ENCODE data around the gene GDPD5. TPM values are rescaled to one million over a fixed set of nuclear protein-coding genes. Genes with fewer than 3 reads are reported as not detected.

GDPD5 gene
- total and polyA plus RNA-seq, 8 donors, result 0.58 to 57.6 (median 4.9) TPM

GRCh38 chr11:75541193-75542087, 15.7 kb upstream of the GDPD5 start:
- Histone ChIP-seq H3K27me3 (peaks cover 0 to 13% (median 0%) of the 10 kb centered on the region in 3 donors), H3K4me1 (no peaks in the 10 kb centered on the region), H3K4me3 (no peak overlapping the region), H3K9me3 (no peaks in the 10 kb centered on the region), H3K27ac (no peak overlapping the region), H3K36me3 (no peaks in the 10 kb centered on the region)
- DNase-seq, result no peak
- TF ChIP-seq EP300 (IDR thresholded peaks at IDR 0.05) (no peak), CTCF (IDR thresholded peaks at IDR 0.05) (no peak), POLR2AphosphoS5 (IDR thresholded peaks at IDR 0.05) (no peak), POLR2A (IDR thresholded peaks at IDR 0.05) (no peak)
- intact Hi-C loops (cut with DNase I; ENCODE audit: low total_unique reads), result no loop called here
- WGBS, 5 donors, result 88 to 96% (median 95%) methylated on average over 4 of the region's 4 CpGs

GRCh38 chr11:75539459-75540334, 14.0 kb upstream of the GDPD5 start:
- H3K27me3 ChIP-seq, result no peaks in the 10 kb centered on the region
- no peaks in the 10 kb centered on the region for H3K36me3 ChIP-seq
- H3K27ac ChIP-seq, result no peak overlapping the region
- H3K9me3 ChIP-seq, result no peaks in the 10 kb centered on the region
- TF ChIP-seq CTCF (IDR thresholded peaks at IDR 0.05), result no peak
- TF ChIP-seq POLR2AphosphoS5 (IDR thresholded peaks at IDR 0.05), result no peak
- TF ChIP-seq POLR2A (IDR thresholded peaks at IDR 0.05), result no peak
- TF ChIP-seq EP300 (IDR thresholded peaks at IDR 0.05), result no peak
- intact Hi-C loops (cut with DNase I; ENCODE audit: low total_unique reads), result loop anchor here (10.0 kb wide), 1 partner anchor 255 kb away; no protein-coding TSS in a partner anchor
- no peak overlapping the region for H3K4me3 ChIP-seq
- WGBS, 5 donors, result 67 to 79% (median 71%) methylated on average over 9 of the region's 9 CpGs
- DNase-seq, result no peak
- H3K4me1 ChIP-seq, result no peaks in the 10 kb centered on the region

- no peaks in the 10 kb centered on the region for H3K27me3 ChIP-seq
- H3K27ac ChIP-seq, result no peak overlapping the region
- WGBS, 5 donors, result 77 to 80% (median 79%) methylated on average over 11 of the region's 11 CpGs
- TF ChIP-seq POLR2A (IDR thresholded peaks at IDR 0.05), result no peak
- no peak for TF ChIP-seq EP300 (IDR thresholded peaks at IDR 0.05)
- TF ChIP-seq POLR2AphosphoS5 (IDR thresholded peaks at IDR 0.05), result no peak
- no peak for TF ChIP-seq CTCF (IDR thresholded peaks at IDR 0.05)
- H3K9me3 ChIP-seq, result no peaks in the 10 kb centered on the region
- peaks cover 0 to 10% (median 0%) of the 10 kb centered on the region in 4 donors for H3K4me1 ChIP-seq
- H3K36me3 ChIP-seq, result no peaks in the 10 kb centered on the region
- no peak for DNase-seq
- intact Hi-C loops (cut with DNase I; ENCODE audit: low total_unique reads), result loop anchor here (10.0 kb wide), 1 partner anchor 254 kb away; no protein-coding TSS in a partner anchor
- no peak overlapping the region for H3K4me3 ChIP-seq
These were observed 12.6 kb upstream of the GDPD5 start for GRCh38 chr11:75538150-75538942.

Measured in stomach (tissue), 9 donors.